NT2/D1 (cell line): ENCODE data around the gene VAV1.
"Not testable (repeated sequence)": the region's sequence is repeated elsewhere in the genome, so short reads cannot be mapped to it uniquely, and the experiment has no call there.

Experiments
- DNase-seq: peaks from one replicate; pipeline ENCODE4 v3.0.0-alpha.2; 2011; ENCODE audit warnings: low read depth, low spot score
- H3K27me3 ChIP-seq: 2 replicates; pipeline ENCODE4 v1.6.0; 2011; ENCODE audit warnings: mild to moderate bottlenecking; ENCODE audit not compliant: insufficient read length, insufficient read depth
- H3K36me3 ChIP-seq: 2 replicates; pipeline ENCODE4 v1.6.1; 2011; ENCODE audit warnings: mild to moderate bottlenecking, low read length, mixed read lengths; ENCODE audit not compliant: insufficient read depth, insufficient read length
- H3K4me1 ChIP-seq: 2 replicates; pipeline ENCODE4 v1.5.1; 2011; ENCODE audit not compliant: insufficient read depth, insufficient read length
- H3K4me3 ChIP-seq: 2 replicates; pipeline ENCODE4 v1.5.1; 2011; ENCODE audit warnings: low read depth; ENCODE audit not compliant: insufficient read length
- H3K9ac ChIP-seq: 2 replicates; pipeline ENCODE4 v1.6.0; 2011; ENCODE audit warnings: low read depth; ENCODE audit not compliant: insufficient read length
- H3K9me3 ChIP-seq: 2 replicates; pipeline ENCODE4 v1.5.1; 2011; ENCODE audit warnings: mild to moderate bottlenecking, low read length; ENCODE audit not compliant: insufficient read depth
- SUZ12 ChIP-seq: IDR thresholded peaks from 2 replicates; pipeline ENCODE4 v1.6.1; 2011; ENCODE audit not compliant: insufficient read length, insufficient read depth; ENCODE audit errors: extremely low read depth
- YY1 ChIP-seq: IDR thresholded peaks from 2 replicates; pipeline ENCODE4 v1.6.1; 2011; ENCODE audit not compliant: insufficient read length, insufficient read depth
- ZNF274 ChIP-seq: IDR thresholded peaks from 2 replicates; pipeline ENCODE4 v1.6.1; 2011; ENCODE audit warnings: mild to moderate bottlenecking, low read depth, low read length

The VAV1 gene

DNA sequence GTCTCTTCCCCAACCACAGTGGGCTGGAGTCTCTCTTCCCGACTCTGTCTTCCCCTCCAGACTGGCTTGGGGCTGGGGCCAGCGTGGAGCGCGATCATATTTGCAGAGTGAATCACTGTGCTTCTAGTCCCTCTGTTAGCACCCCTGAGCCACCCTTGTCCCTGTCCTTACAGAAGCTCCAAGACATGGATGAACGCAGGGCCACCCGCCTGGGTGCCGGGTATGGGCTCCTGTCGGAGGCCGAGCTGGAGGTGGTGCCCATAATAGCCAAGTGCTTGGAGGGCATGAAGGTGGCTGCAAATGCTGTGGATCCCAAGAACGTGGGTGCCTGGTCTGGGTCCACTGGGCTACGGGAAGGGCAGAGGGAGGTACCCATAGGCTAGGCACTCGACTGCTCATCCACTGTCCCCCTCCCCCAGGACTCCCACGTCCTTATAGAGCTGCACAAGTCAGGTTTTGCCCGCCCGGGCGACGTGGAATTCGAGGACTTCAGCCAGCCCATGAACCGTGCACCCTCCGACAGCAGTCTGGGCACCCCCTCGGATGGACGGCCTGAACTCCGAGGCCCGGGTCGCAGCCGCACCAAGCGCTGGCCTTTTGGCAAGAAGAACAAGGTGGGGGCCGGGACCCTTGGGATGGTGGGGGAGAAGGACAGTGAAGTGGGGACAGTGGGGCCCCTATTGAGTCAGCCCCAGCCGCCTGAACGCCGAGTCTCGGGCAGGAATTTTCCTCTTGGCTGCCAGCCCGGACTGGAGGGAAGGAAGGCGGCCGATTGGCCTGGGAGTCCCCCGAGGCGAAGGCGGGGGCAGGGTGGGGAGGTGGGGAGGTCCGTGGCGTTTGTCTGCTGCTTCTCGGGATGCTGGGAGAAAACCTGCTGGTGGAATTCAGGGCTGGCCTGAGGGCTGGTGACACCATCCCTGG, 27.9 kb upstream of the VAV1 start:
- Histone ChIP-seq H3K27me3 (no peaks in the 10 kb centered on the region), H3K9me3 (peaks cover 7% of the 10 kb centered on the region; the same call in 1 of the 2 replicates), H3K4me1 (peaks cover 19% of the 10 kb centered on the region), H3K4me3 (peak overlapping the region; percentile 16), H3K9ac (peak overlapping the region; percentile 76), H3K36me3 (peaks cover 73% of the 10 kb centered on the region)
- DNase-seq: no peak
- no peak for TF ChIP-seq SUZ12
- no peak for TF ChIP-seq ZNF274
- TF ChIP-seq YY1: no peak

DNA sequence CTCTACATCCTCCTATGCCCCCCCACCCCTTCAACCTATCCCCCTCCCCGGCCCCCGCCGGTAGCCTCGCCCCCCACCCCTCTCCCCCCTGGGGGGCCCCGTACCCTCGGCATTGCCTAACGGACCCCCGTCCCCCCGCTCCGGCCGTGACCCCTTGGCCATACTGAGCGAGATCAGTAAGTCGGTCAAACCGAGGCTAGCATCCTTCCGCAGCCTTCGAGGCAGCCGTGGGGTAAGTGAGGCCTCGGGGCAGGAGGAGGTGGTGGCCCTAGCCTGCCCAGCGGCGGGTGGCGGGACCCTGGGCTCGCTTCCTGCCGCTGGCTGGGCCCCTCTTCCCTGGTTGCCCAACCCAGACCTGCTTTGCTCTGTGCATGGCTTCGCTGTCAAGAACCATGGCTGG, 26.5 kb upstream of the VAV1 start:
- Histone ChIP-seq H3K9me3 (peaks cover 7% of the 10 kb centered on the region; the same call in 1 of the 2 replicates), H3K36me3 (peaks cover 84% of the 10 kb centered on the region), H3K27me3 (no peaks in the 10 kb centered on the region), H3K4me1 (peaks cover 22% of the 10 kb centered on the region), H3K9ac (no peak overlapping the region), H3K4me3 (no peak overlapping the region)
- TF ChIP-seq YY1: no peak
- no peak for DNase-seq

DNA sequence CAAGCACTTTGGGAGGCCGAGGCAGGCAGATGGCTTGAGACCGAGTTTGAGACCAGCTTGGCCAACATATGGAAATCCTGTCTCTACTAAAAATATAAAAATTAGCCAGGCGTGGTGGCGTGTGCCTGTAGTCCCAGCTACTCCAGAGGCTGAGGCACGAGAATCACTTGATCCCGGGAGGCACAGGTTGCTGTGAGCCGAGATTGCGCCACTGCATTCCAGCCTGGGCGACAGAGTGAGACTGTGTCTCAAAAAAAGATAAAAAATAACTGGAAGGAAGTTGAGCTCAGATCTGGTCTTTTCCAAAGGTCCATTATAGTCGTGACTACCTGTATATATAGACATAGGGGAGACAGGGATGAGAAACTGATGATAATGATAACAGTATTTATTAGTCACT, 24.0 kb upstream of the VAV1 start:
- not testable (repeated sequence) for H3K9me3 ChIP-seq

DNA sequence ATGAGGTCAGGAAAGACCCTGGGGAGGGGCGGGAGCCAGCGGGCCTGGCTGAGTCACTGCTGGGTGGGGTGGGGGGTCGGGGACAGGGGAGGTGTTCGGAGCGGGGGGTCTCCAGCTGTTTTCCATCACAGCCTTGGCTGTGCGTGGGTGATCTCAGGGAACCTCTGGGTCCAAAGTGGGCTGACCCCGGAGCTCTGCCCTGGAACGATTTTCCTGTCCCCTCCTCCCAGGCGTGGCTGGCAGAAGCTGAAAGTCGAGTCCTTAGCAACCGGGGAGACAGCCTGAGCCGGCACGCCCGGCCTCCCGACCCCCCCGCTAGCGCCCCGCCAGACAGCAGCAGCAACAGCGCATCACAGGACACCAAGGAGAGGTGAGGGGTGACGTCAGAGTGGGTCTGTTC, 22.4 kb upstream of the VAV1 start:
- Histone ChIP-seq H3K9me3 (peaks cover 7% of the 10 kb centered on the region; the same call in 1 of the 2 replicates), H3K9ac (no peak overlapping the region), H3K4me1 (peaks cover 23% of the 10 kb centered on the region), H3K36me3 (peaks cover 79% of the 10 kb centered on the region), H3K27me3 (no peaks in the 10 kb centered on the region), H3K4me3 (no peak overlapping the region)
- no peak for DNase-seq
- TF ChIP-seq YY1 (no peak), ZNF274 (no peak), SUZ12 (no peak)

More for the DNA sequence above, 24.0 kb upstream of the VAV1 start:
- Histone ChIP-seq H3K4me1 (peaks cover 25% of the 10 kb centered on the region), H3K36me3 (peaks cover 74% of the 10 kb centered on the region)
- H3K9ac ChIP-seq, H3K4me3 ChIP-seq, DNase-seq, H3K27me3 ChIP-seq: not testable (repeated sequence)

DNA sequence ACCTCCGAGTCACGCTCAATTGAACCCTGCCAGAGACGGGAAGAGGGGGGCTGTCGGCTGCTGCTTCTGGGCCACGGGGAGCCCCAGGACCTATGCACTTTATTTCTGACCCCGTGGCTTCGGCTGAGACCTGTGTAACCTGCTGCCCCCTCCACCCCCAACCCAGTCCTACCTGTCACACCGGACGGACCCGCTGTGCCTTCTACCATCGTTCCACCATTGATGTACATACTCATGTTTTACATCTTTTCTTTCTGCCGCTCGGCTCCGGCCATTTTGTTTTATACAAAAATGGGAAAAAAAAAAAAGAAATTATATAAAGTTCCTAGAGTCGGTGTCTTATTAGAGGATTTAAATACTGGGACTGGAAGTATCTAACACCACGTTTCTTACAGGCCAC, 21.3 kb upstream of the VAV1 start:
- no peaks in the 10 kb centered on the region for H3K27me3 ChIP-seq
- H3K4me1 ChIP-seq: peaks cover 18% of the 10 kb centered on the region
- TF ChIP-seq YY1 (no peak), SUZ12 (no peak), ZNF274 (no peak)
- peaks cover 78% of the 10 kb centered on the region for H3K36me3 ChIP-seq
- H3K9me3 ChIP-seq: peaks cover 7% of the 10 kb centered on the region; the same call in 1 of the 2 replicates
- H3K4me3 ChIP-seq: no peak overlapping the region
- no peak for DNase-seq
- no peak overlapping the region for H3K9ac ChIP-seq

DNA sequence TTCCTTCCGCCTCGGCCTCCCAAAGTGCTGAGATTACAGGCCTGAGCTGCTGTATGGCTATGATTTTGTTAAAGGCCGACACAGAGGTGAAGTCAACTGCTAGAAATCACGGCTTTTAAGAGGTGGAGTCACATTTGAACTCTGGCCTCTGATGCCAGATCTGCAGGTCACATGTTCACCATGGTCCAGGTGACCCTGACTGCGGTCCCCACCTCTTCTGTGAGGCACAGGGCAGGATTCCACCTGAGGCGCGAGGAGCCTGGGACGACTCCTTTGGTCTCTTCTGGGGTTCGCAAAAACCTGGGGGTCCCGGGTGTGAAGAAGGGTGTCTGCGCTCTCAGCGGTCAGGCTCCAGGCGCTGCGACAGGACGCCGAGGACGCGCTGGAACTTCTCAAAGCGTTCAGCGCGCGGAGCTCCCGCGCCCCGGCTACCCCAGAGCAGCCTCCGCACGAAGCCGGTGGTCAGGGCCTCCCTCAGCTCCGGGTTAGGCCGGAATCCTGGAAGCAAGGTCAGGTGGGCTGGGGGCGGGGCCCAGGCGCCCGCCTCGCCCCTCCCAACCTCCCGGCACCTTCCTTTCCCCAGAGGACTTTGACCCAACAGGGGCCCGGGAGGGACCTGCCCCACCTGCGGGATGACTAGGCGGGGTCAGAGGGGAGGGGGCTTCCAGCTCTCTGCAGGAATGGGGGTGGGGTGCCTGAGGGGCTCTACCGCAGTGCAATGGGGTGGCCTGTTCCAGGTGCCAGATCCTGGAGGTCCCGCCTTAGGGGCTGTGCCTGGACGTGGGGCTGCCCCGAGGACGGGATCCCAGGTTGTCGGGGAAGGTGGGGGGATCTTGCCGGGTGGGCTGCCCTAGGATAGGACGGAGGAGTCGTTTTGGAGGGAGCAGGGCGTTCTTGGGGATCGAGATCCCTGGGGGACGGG, 20.0 kb upstream of the VAV1 start:
- Histone ChIP-seq H3K4me1 (peaks cover 18% of the 10 kb centered on the region), H3K4me3 (peak overlapping the region; percentile 41), H3K27me3 (no peaks in the 10 kb centered on the region), H3K36me3 (peaks cover 65% of the 10 kb centered on the region), H3K9ac (peak overlapping the region; percentile 87), H3K9me3 (no peaks in the 10 kb centered on the region)
- no peak for DNase-seq
- TF ChIP-seq ZNF274 (no peak), YY1 (no peak), SUZ12 (no peak)
